HG03439 (cell line): ENCODE measurements around the gene TP73.
A peak's percentile ranks its signal among the peaks of the same experiment; 100 is the strongest.

ENCODE experiments used
- ATAC-seq: cut with Tn5 transposase; IDR thresholded peaks from one replicate; pipeline ENCODE4 v1.9.1; 2021; ENCODE audit warnings: mild to moderate bottlenecking, moderate library complexity; ENCODE audit not compliant: unreplicated experiment

The TP73 gene

GRCh38 chr1:3651026-3651929 is 1.0 kb upstream of the TP73 start:
- ATAC-seq = no peak

- ATAC-seq = peak; percentile 3
Measured at GRCh38 chr1:3652548-3653285, 401 bp downstream of the TP73 start.

GRCh38 chr1:3653286-3653618 is 936 bp downstream of the TP73 start:
- ATAC-seq = no peak

GRCh38 chr1:3654549-3655281 is 2.4 kb downstream of the TP73 start:
- ATAC-seq = no peak

- ATAC-seq = peak; percentile 39
Measured at GRCh38 chr1:3656450-3657095, 4.3 kb downstream of the TP73 start.

GRCh38 chr1:3657096-3657475 is 4.8 kb downstream of the TP73 start:
- peak; percentile 7 for ATAC-seq

GRCh38 chr1:3657578-3658230 is 5.4 kb downstream of the TP73 start:
- no peak for ATAC-seq

GRCh38 chr1:3658231-3658615 is 5.9 kb downstream of the TP73 start:
- no peak for ATAC-seq

GRCh38 chr1:3659093-3659492 is 6.8 kb downstream of the TP73 start:
- no peak for ATAC-seq

GRCh38 chr1:3660704-3661103 is 8.4 kb downstream of the TP73 start:
- ATAC-seq = no peak

GRCh38 chr1:3661631-3662030 is 9.3 kb downstream of the TP73 start:
- ATAC-seq = no peak

GRCh38 chr1:3662080-3662671 is 9.9 kb downstream of the TP73 start:
- ATAC-seq = no peak

- ATAC-seq = no peak
Measured at GRCh38 chr1:3663999-3664699, 11.8 kb downstream of the TP73 start.

GRCh38 chr1:3664700-3665375 is 12.5 kb downstream of the TP73 start:
- ATAC-seq = no peak

- ATAC-seq = no peak
Measured at GRCh38 chr1:3668148-3668547, 15.8 kb downstream of the TP73 start.

- no peak for ATAC-seq
Measured at GRCh38 chr1:3668585-3669300, 16.4 kb downstream of the TP73 start.

GRCh38 chr1:3669421-3669821 is 17.1 kb downstream of the TP73 start:
- no peak for ATAC-seq

- ATAC-seq = no peak
Measured at GRCh38 chr1:3669971-3670431, 17.7 kb downstream of the TP73 start.
